GM12878 (cell line): ENCODE data around the gene KIRREL2. TPM values are rescaled to one million over a fixed set of nuclear protein-coding genes. Genes with fewer than 3 reads are reported as not detected.

Experiments
- ATAC-seq: fragments of 200-7000 bp; cut with Tn5 transposase; 3 replicates; pipeline ENCODE4 v1.9.1; 2020; ENCODE audit warnings: mild to moderate bottlenecking, moderate library complexity
- BruUV-seq: library from RNA; stranded (reverse); fragments of 400-500 nt; replicated peaks from 2 replicates; lab custom pipeline; 2021; lab: Mats Ljungman, UMichigan
- CTCF ChIA-PET: fragments of 300-600 bp; sonication (Branson Sonifier 250); formaldehyde crosslinking; extraction: SDS; loops from one replicate; lab custom pipeline; 2021; ENCODE audit warnings: inconsistent platforms; lab: Yijun Ruan, JAX
- POLR2A ChIA-PET: fragments of 350-600 bp; formaldehyde crosslinking; extraction: SDS; loops from one replicate; lab custom pipeline; 2021; ENCODE audit warnings: inconsistent platforms; lab: Charles Lee
- RAD21 ChIA-PET: fragments of 300-600 bp; sonication (Branson Sonifier 250); formaldehyde crosslinking; loops from one replicate; lab custom pipeline; 2023; ENCODE audit warnings: antibody characterized with exemption; ENCODE audit not compliant: unreplicated experiment; lab: Charles Lee
- SMC1A ChIA-PET: fragments of 300-600 bp; sonication (Branson Sonifier 250); formaldehyde crosslinking; loops from one replicate; lab custom pipeline; 2023; ENCODE audit not compliant: unreplicated experiment, uncharacterized antibody; lab: Charles Lee
- DNase-seq: peaks from one replicate; pipeline ENCODE4 v3.0.0-alpha.2; 2011; ENCODE audit warnings: low read depth, low spot score
- FAIRE-seq: peaks from 3 replicates; lab custom pipeline; 2011; peaks lifted over from hg19 to GRCh38; lab: Jason Lieb, UNC
- H2AFZ ChIP-seq: 2 replicates; pipeline ENCODE4 v1.6.0; 2011; ENCODE audit warnings: low read depth, low read length, control low read depth; ENCODE audit not compliant: control insufficient read depth
- H3K27ac ChIP-seq: 2 replicates; pipeline ENCODE4 v1.5.1; 2011; ENCODE audit warnings: control low read depth; ENCODE audit not compliant: control insufficient read depth, insufficient read depth
- H3K27me3 ChIP-seq, 2 experiments: replicated peaks in 1 of 2; 2 replicates each; pipeline versions ENCODE4 v1.6.0 to v1.6.1; 2011; ENCODE audit warnings: low read length in 1 of 2; ENCODE audit not compliant: control insufficient read depth in 2 of 2, insufficient read depth in 2 of 2
- H3K36me3 ChIP-seq, 2 experiments: 2 replicates each; pipeline ENCODE4 v1.5.1; 2011; ENCODE audit warnings: low read length in 1 of 2; ENCODE audit not compliant: control insufficient read depth in 2 of 2, insufficient read depth in 2 of 2
- H3K4me1 ChIP-seq: 2 replicates; pipeline ENCODE4 v1.6.1; 2011; ENCODE audit warnings: mild to moderate bottlenecking, low read length, moderate library complexity, mixed read lengths; ENCODE audit not compliant: control insufficient read depth, insufficient read depth
- H3K4me2 ChIP-seq: 2 replicates; pipeline ENCODE4 v1.6.0; 2011; ENCODE audit warnings: control low read depth; ENCODE audit not compliant: control insufficient read depth, insufficient read depth
- H3K4me3 ChIP-seq: fragments of 200-600 bp; sonication (generic); 2 replicates; pipeline ENCODE4 v1.5.1; 2016
- H3K79me2 ChIP-seq: 2 replicates; pipeline ENCODE4 v1.6.0; 2011; ENCODE audit warnings: low read length; ENCODE audit not compliant: control insufficient read depth, insufficient read depth
- H3K9ac ChIP-seq: 2 replicates; pipeline ENCODE4 v1.8.0; 2011; ENCODE audit warnings: low read length, control low read depth, mixed read lengths; ENCODE audit not compliant: control insufficient read depth, insufficient read depth
- H3K9me3 ChIP-seq: replicated peaks from 3 replicates; pipeline ENCODE4 v1.5.1; 2011; ENCODE audit warnings: mild to moderate bottlenecking, low read length; ENCODE audit not compliant: control insufficient read depth, insufficient read depth
- H4K20me1 ChIP-seq: 2 replicates; pipeline ENCODE4 v1.6.0; 2011; ENCODE audit not compliant: control insufficient read depth, insufficient read depth
- EP300 ChIP-seq, 2 experiments: fragments of 150-350 bp in 1 of 2; IDR thresholded peaks; 2 replicates each; pipeline ENCODE4 v1.6.1; 2011 to 2012; ENCODE audit warnings: low read depth in 2 of 2, low read length in 2 of 2, borderline replicate concordance in 1 of 2, improper control_type of control experiment in 1 of 2, inconsistent platforms in 1 of 2; ENCODE audit not compliant: control insufficient read depth in 1 of 2
- NR2C1 ChIP-seq: fragments of 450-650 bp; IDR thresholded peaks from 2 replicates; pipeline ENCODE4 v1.6.1; 2017; ENCODE audit warnings: antibody characterized with exemption, mild to moderate bottlenecking, moderate library complexity
- NR2C2 ChIP-seq: IDR thresholded peaks from 2 replicates; pipeline ENCODE4 v1.6.1; 2011; ENCODE audit warnings: borderline replicate concordance, low read depth; ENCODE audit not compliant: control insufficient read depth, insufficient read length
- NR2F1 ChIP-seq: fragments of 450-650 bp; conservative IDR thresholded peaks from 2 replicates; pipeline ENCODE4 v1.6.1; 2017; ENCODE audit warnings: mild to moderate bottlenecking
- PKNOX1 ChIP-seq: fragments of 450-650 bp; IDR thresholded peaks from 2 replicates; pipeline ENCODE4 v1.6.1; 2016; ENCODE audit warnings: mild to moderate bottlenecking
- POLR2A ChIP-seq: IDR thresholded peaks from 2 replicates; pipeline ENCODE4 v1.6.1; 2011; ENCODE audit warnings: low read depth, mild to moderate bottlenecking, low read length
- WGBS: methylation state at CpG from one replicate; pipeline ENCODE4 v1.1.6; 2016; ENCODE audit warnings: low lambda C conversion rate; ENCODE audit not compliant: insufficient replicate concordance, insufficient coverage; ENCODE audit errors: missing lambda C conversion rate; 5-methylcytosine and 5-hydroxymethylcytosine counted together
- in situ Hi-C: fragments of 300-500 bp; cut with MboI; formaldehyde crosslinking; loops from 9 replicates; pipeline ENCODE4 v1.14.3; 2018; ENCODE audit warnings: mixed read lengths
- intact Hi-C: fragments of 100-400 bp; cut with micrococcal nuclease; formaldehyde crosslinking; loops from one replicate; pipeline ENCODE4 v1.14.2; 2022; ENCODE audit not compliant: unreplicated experiment
- polyA plus RNA-seq, 11 experiments: library from polyadenylated mRNA; depleted of rRNA in 4 of 11; unstranded in 6 of 11; stranded (reverse) in 5 of 11; fragments of >200 nt; fragmentation: Nextera tagmentation in 4 of 11; fragmentation: Illumina TruSeq in 1 of 11; extraction: Ambion mirVana in 4 of 11; extraction: Trizol in 1 of 11; gene quantifications; 1 replicate in 1 of 11; 2 replicates in 10 of 11; pipeline versions ENCODE4 v1.2.1 to v1.2.3, GENCODE V29; 2011 to 2016; ENCODE audit warnings: inconsistent platforms in 2 of 11, missing spikeins in 2 of 11, low read depth in 1 of 11
- total RNA-seq, 4 experiments: library from RNA; depleted of rRNA in 3 of 4; stranded (reverse); fragments of >200 nt in 3 of 4; fragmentation: Illumina TruSeq in 1 of 4; extraction: Trizol in 1 of 4; gene quantifications; 2 replicates each; pipeline versions ENCODE4 v1.2.1 to v1.2.3, GENCODE V29; 2013 to 2021

The KIRREL2 gene
- total and polyA plus RNA-seq, 10 of the 15 experiments (the other 5 are each of a cell fraction or from before 2014, with no cell fraction given) = 0.03 to 0.06 TPM; not detected in 8

DNA sequence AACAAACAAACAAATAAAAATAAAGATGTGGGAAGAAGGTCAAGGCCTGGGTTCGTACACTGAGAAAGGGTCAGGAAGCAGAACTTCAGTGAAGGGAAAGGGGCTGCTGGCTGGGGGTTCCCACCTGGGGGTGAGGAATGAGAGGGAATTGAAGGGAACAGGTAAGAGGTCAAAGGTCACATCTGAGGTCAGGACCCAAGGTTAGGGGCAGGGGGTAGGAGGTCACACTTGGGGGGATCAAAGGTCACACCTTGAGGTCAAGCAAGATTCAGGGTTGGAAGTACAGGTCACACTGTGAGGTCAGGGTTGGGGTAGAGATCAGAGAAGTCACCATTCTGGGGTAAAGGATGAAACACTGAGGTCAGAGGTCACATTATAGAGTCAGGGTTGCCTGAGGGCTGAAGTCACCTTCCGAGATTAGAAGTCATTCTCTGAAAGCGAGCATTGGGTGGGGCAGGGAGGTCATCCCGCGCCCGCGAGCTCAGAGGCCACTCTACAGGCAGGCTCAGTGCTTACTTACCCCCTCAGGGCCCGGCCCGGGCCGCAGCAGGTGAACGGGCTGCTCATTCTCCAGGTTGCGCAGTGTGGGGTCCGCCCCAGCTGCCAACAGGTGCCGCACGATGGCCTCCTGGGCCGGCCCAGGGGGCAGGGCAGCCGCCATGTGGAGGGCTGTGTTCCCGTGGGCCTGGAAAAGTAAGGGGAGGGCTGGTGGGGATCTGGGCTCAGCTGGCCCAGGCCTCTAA, 32.8 kb downstream of the KIRREL2 start:
- RAD21 ChIA-PET = no interaction called here
- in situ Hi-C loops = loop anchor here (5.0 kb wide), 1 partner anchor 43 kb away; no protein-coding TSS in a partner anchor
- Histone ChIP-seq H2AFZ (no peak overlapping the region), H4K20me1 (peaks cover 3% of the 10 kb centered on the region; the same call in 1 of the 2 replicates), H3K4me1 (no peaks in the 10 kb centered on the region), H3K79me2 (no peaks in the 10 kb centered on the region), H3K36me3 (peaks cover 20 to 34% of the 10 kb centered on the region in 2 experiments), H3K9ac (no peak overlapping the region), H3K27me3 (no peaks in the 10 kb centered on the region), H3K4me3 (no peak overlapping the region), H3K27ac (no peak overlapping the region), H3K9me3 (no peaks in the 10 kb centered on the region), H3K4me2 (no peak overlapping the region)
- SMC1A ChIA-PET = no interaction called here
- ATAC-seq = no peak
- POLR2A ChIA-PET = interaction anchor here (0.7 to 1.2 kb wide), 3 partner anchors 43 to 181 kb away, joined by 3 to 4 read pairs (median 4); no protein-coding TSS in a partner anchor
- no TSS peak for BruUV-seq
- TF ChIP-seq NR2C2 (peak; percentile 43), EP300 (IDR thresholded peaks at IDR 0.05; ENCODE audit: borderline replicate concordance in 1 of 2, control insufficient read depth in 1 of 2, low read depth in 2 of 2, low read length in 2 of 2) (no peak), NR2C1 (peak; percentile 82), NR2F1 (peak; percentile 95)
- WGBS = 98% methylated on average over 18 of the region's 18 CpGs
- FAIRE-seq = no peak
- intact Hi-C loops = no loop called here
- CTCF ChIA-PET = interaction anchor here (0.6 to 1.0 kb wide), 2 partner anchors 9 to 38 kb away, joined by 3 read pairs; no protein-coding TSS in a partner anchor
- no peak for DNase-seq

- ATAC-seq (no peak), DNase-seq (no peak), FAIRE-seq (no peak)
- Histone ChIP-seq H4K20me1 (peaks cover 3% of the 10 kb centered on the region; the same call in 1 of the 2 replicates), H3K79me2 (no peaks in the 10 kb centered on the region), H3K4me1 (no peaks in the 10 kb centered on the region), H3K9me3 (no peaks in the 10 kb centered on the region), H3K9ac (no peak overlapping the region), H3K36me3 (peaks cover 20 to 38% of the 10 kb centered on the region in 2 experiments), H3K27ac (no peak overlapping the region), H3K4me3 (no peak overlapping the region), H3K4me2 (no peak overlapping the region), H2AFZ (no peak overlapping the region), H3K27me3 (no peaks in the 10 kb centered on the region)
- SMC1A ChIA-PET = no interaction called here
- BruUV-seq = no TSS peak
- TF ChIP-seq POLR2A (peak; percentile 50; the same call in 1 of the 2 replicates), PKNOX1 (no peak)
- CTCF ChIA-PET = interaction anchor here (0.6 to 2.3 kb wide), 3 partner anchors 8 to 41 kb away, joined by 3 to 9 read pairs (median 4); no protein-coding TSS in a partner anchor
- in situ Hi-C loops (no loop called here), intact Hi-C loops (no loop called here)
- RAD21 ChIA-PET = no interaction called here
- POLR2A ChIA-PET = interaction anchor here (0.5 kb wide), 1 partner anchor 41 kb away, joined by 3 read pairs; no protein-coding TSS in a partner anchor
- WGBS = 77% methylated on average over 13 of the region's 13 CpGs
Observed at GRCh38 chr19:35890113-35890650, 33.5 kb downstream of the KIRREL2 start.
